NCI-H2171 (cell line): ENCODE measurements around the gene DAAM1.

ENCODE experiments used
- DNase-seq: peaks from one replicate; lab custom pipeline; 2025; lab: John Stamatoyannopoulos, UW

DAAM1 gene

DNA sequence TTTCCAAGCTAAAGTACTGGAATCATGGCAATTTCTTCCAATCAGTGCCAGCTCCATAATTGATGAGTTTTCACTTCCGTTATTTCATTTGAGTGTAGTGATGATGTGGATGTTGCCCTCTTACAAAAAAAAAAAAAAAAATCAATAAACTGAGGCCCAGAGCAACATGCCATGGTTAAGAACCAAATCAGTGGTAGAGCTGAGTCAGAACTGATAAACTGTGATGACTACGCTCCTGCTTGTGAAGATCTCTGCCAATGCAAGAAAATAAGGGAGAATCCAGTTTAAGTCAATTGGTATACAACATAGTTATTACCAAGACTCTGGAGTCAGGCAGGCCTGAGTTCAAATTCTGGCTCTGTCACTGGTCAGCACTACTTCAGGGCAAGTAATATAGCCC, 174.0 kb downstream of the DAAM1 start:
- no peak for DNase-seq

DNA sequence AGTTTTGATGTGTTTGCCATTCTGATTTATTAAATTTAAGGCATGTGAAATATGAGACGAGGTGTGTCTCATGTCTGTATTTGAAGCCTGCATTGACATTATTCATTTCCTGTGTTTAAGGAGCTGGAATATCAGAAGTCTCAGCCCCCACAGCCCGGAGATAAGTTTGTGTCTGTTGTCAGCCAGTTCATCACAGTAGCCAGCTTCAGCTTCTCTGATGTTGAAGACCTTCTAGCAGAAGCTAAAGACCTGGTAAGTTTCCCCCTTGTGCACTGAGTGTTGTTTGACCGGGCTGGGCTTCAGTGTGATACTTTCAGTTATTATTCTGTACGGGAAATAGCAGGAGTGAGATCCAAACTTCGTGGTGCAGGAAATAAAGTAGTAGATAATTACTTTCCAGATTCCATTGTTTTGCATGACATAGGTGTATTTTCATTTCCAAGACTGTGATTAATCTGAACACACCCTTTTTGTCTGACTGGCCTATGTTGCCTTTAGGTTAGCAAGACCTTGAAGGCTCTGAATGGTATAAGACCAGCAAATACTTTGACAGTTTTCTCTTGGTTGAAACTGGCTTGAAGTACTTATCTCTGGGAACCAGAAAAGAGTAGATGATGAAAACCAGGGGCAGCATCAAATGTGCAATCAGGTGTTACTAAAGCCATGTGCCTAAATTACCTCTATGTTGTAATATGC, 175.2 kb downstream of the DAAM1 start:
- DNase-seq: no peak

GRCh38 chr14:59370158-59370742, 181.8 kb downstream of the DAAM1 start:
- DNase-seq: no peak

GRCh38 chr14:59371771-59372170, 183.3 kb downstream of the DAAM1 start:
- no peak for DNase-seq

- DNase-seq: no peak
These were observed 185.6 kb downstream of the DAAM1 start for GRCh38 chr14:59374048-59374447.

DNA sequence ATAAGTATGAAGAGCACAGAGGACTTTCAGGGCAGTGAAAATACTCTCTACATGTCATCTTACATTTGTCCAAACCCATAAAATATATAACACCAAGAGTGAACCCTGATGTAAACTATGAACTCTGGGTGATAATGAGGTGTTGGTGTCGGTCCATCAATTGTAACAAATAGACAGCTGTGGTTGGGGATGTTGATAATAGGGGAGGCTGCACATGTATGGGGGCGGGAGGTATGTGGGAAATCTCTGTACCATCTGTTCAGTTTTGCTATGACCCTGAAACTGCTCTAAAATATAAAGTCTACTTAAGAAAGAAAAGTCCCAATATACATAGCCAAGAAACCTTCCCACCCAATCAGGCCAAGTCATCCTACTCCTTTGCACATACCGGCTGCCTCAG, 188.2 kb downstream of the DAAM1 start:
- DNase-seq: no peak

GRCh38 chr14:59377491-59377890, 189.0 kb downstream of the DAAM1 start:
- no peak for DNase-seq

GRCh38 chr14:59377991-59378601, 189.6 kb downstream of the DAAM1 start:
- DNase-seq: no peak

DNA sequence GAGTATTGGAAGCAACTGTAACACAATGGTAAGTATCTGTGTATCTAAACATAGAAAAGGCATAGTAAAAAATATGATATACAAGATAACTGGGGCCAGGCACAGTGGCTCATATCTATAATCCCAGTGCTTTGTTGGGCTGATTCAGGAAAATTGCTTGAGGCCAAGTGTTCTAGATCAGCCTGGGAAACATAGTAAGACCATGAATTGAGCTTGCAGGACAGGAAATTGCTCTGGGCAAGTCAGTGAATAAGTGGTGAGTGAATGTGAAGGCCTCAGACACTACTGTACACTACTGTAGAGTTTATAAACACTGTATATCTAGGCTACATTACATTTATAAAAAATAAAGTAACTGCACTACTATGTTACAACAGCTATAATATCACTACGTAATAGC, 201.5 kb downstream of the DAAM1 start:
- DNase-seq: no peak

DNA sequence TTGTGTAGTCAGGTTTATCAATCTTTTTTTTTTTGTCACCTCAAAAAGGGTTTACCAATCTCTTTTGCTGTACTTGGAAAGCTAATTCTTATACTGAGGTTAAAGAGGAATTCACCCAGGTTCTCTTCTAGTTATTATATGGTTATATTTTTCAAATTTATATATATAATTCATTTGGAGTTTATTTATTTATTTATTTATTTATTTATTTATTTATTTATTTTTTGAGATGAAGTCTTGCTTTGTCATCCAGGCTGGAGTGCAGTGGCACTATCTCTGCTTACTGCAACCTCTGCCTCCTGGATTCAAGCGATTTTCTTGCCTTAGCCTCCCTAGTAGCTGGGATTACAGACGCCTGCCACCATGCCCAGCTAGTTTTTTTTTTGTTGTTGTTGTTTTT, 202.9 kb downstream of the DAAM1 start:
- DNase-seq: no peak

GRCh38 chr14:59394268-59394667, 205.8 kb downstream of the DAAM1 start:
- no peak for DNase-seq

DNA sequence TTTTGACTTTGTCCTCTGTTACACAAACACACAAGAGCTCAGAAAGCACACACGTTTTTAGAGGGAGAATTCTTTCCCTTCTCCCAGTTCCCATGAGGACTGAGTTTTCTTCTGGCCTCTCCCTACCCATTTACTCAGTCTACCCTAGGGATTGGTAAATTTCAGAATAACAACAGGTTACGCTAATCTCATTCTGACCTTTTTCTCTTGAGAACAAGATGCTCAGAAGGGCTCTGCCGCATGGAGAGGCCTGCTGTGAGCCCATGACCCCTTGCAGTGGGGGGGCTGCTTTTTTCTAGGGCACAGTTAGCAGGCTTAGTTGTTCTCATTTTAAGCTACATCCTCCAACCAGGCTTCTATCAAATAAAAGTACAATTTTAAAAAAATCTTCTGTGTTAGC, 207.2 kb downstream of the DAAM1 start:
- no peak for DNase-seq

GRCh38 chr14:59398841-59399240, 210.4 kb downstream of the DAAM1 start:
- DNase-seq: no peak

- DNase-seq: no peak
These were observed 218.2 kb downstream of the DAAM1 start for GRCh38 chr14:59406454-59407245.

DNA sequence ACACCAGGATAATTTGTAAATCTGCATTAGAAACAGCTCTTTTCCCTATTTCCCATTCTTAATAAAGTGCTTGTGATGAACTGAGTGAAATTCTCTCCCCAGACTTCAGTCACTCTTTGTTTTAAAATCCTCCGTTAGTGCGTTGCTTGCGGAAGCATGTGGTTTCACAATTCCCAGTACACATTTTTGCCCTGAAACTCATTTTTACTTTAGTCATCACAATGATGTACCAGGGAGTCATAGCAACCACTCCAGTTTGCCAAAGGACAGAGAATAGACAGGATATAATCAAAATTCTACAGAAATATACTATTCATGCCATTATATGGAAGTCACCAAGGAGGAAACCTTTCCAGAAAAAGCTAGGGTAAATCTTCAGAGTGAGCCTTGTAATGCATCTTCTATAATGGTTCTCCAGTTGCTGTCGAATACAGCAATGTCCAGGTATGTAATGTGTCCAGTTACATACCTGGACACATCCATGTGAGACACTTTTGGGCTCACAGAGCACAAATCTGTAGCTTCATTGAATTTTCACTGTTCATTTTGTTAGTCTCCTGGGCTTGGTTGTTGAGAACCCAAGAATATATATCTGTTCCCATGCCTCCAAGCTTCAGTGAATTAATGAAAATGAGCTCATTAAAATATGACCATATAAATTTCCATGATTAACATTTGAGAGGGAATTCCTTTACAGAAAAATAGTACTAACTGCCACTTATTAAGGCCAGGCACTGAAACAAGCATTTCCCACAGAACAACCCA, 219.0 kb downstream of the DAAM1 start:
- DNase-seq: no peak

- no peak for DNase-seq
These were observed 227.6 kb downstream of the DAAM1 start for GRCh38 chr14:59415836-59416602.

DNA sequence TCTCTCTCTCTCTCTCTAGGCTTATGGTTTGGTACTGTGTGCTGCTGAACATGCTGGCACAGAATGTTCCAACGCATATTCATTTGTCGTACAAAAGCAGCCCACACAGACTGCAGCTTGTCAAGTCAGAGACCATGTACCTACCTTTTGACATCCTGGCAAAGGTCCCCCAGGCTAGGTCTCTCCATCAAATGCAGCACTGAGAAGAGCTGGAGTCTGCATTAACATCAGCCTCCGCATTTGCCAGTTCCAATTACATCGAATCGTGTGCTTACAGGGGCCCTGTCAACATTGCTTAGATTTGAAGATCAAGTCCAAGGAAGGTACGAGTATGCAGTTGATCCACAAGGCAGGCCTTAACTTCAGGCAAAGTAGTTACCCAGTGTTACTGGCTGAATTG, 228.8 kb downstream of the DAAM1 start:
- no peak for DNase-seq

DNA sequence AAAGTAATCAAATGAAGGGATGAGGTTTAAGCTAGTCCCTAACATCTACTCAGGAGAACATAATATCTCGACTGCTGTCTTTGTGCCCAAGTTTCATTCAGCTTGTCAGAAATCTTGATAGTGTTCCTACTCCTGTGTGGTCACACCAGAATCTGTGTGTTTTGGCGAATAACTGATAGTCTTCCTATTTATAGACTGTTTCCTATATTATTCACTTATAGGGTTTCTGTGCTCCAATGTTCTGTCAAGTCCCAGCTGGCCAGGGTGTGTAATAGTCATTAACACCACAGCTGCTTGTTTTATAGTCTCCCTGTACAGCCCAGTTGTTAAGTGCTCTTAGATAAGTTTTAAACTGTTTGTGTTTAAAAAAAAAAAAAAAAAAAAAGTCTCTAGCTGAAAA, 230.8 kb downstream of the DAAM1 start:
- no peak for DNase-seq
